Activated CD8-positive, alpha-beta memory T cell treated with anti-CD3 and anti-CD28 coated beads for 4 hours (primary cell): ENCODE measurements around the gene BRD4.
A peak's percentile ranks its signal among the peaks of the same experiment; 100 is the strongest.

ENCODE experiments used
- DNase-seq, 2 donors: peaks; one replicate each; pipeline ENCODE4 v3.0.0-alpha.2; 2020; ENCODE audit warnings: low read depth in 2 of 2

The BRD4 gene

DNA sequence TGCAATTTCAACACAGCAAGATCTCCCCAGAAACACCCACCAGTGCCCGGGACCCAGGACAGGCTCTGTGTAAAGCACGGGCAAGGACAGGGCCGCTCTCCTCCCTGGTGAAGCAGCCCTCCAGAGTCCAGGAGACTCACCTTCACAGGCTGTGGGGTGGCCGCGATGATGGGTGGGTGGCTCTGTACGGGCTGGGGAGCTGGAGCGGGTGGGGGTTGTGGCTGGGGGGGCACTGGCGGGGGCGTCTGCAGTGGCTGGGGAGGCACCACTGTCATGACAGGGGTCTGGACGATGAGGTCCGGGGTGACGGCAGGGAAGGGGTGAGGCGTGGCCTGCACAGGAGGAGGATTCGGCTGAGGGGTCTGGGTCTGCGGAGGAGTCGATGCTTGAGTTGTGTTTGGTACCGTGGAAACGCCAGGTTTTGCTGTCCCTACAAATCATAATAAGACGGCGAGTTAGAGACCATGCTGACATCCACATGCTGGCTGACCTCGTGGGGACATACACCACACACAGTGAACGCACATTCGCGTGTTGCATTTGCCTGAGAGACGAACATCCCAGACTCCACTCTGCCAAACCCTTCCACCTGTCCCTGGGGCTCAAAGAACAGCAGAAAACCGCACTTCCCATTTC is 67.0 kb downstream of the BRD4 start:
- DNase-seq, result no peak

DNA sequence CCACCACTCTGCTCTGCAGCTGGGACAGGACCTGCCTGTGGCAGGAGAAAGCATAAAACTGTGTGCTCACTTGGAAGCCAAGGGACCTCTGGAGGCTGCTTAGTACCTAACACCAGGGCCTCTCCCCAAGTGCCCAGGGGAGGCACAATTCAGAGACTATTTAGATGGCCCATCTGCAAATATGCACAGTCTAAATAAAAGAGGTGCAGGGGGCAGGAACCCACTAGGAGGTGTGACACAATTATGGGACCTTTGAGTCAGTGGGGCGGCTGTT is 67.5 kb downstream of the BRD4 start:
- DNase-seq, result no peak

DNA sequence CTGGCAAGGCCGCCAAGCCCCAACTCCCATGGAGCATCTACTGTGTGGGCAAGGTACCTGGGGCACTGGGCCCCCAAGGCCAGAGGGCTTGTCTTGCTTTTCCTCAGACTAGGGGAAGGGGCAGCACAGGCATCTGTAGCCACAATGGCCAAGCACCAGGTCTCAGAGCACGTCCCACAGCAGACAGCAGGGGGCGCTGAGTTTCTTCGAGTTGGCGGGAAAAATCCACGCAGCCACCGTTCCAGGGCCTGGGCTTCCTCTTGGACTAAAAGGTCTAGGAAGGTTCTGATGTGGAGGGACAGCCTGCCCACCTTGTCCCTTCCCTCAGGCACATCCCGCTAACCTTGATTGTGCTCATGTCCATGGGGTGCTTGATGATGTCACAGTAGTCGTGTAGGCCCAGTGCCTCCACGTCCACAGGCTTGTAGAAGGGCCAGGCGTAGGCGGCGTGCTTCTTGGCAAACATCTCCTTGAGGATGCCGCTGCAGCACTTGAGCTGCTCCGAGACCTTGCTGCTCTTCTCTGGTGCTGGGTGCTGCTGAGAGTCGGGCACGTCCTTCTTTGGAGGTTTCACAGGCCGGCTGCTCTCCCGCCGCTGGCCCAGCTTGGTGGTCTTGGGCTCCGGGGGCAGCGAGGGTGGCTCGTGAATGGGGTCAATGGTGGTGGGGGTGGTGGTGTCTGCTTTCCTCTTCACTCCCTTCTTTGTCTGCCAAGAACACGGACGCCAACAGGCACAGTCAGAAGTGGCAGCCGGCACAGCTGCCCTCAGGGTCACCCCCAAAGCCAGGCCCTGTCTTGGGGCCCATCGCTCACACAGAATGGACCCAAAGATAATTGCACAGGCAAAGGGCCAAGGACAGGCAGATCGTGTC is 68.0 kb downstream of the BRD4 start:
- peak; percentile 36 to 38 for DNase-seq

DNA sequence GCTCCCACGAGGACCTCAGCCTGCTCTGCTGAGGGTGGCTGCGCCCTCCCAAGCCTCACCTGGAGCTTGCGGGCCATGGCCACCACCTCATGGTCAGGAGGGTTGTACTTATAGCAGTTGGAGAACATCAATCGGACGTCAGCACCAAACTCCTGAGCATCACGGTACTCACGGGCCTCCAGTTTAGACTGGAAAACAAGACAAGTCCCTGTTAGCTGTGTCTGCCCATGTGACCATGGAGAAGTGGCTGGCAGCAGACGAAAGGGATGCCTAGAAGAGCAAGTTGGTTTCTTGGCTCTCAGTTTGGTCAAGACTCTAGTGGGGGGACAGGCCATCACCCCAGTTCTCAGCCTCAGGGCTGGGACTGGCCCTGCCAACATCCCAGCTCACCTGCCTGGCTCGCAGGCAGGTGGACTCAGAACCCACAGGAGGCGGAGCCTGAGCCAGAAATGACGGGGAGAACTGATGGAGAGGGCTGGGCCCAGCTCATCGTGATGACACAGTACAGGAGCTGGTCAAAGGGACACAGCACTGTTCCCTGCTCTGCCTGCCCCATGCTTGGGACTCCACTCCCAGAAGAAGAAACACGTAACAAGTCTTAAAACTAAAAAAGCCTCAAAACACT is 68.9 kb downstream of the BRD4 start:
- no peak for DNase-seq

DNA sequence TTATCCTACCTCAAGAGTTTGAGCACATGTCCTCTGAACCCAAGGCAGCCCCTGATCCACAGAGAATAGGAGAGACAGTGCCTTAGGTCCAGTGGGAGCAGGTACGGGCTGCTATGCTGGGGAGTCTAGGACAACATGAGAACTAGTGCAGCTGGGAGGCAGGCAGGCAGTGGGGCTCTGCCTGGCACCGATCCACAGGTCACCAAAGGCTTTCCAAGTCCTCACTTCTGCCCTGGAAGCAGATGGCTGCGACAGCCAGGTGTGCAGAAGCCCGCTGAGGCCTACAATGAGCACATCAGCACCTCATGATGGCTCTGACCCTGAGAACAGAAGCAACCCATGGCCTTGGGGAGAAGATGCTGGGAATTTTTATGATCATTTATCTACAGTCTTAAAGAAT is 70.3 kb downstream of the BRD4 start:
- no peak for DNase-seq

DNA sequence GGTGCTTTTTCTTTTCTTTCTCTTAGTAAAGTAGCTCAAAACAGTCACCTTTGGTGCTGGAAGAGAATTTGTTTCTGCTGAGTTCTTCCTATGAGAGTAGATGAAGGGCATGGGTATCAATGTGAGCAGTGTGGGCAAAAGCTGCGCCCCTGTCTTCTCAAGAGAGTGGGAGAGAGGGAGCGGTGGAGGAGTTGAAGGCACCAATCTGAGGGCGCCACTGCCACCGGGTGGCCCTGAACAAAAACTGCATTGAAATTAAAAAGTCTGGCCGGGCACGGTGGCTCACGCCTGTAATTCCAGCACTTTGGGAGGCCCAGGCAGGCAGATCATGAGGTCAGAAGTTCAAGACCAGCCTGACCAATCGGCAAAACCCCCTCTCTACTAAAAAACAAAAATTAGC is 71.4 kb downstream of the BRD4 start:
- no peak for DNase-seq

DNA sequence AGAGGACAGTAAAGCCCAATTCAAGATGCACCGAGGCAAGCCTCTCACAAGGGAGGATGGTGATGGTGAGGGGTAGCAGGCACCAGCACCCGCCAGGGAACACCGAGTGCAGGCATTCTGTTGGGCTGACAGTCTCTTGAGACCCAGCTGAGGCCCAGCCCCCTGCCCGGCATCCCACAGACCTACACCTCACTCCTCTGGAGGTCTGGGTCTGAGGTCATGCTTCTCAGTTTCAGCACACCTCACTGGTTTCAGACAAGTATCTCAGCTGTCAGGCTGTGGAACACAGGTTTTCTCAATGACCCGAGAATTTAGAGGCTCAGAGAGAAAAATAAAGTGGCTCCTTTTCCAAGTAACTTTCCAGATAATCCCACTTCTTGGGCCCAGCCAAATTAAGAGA is 72.4 kb downstream of the BRD4 start:
- no peak for DNase-seq

DNA sequence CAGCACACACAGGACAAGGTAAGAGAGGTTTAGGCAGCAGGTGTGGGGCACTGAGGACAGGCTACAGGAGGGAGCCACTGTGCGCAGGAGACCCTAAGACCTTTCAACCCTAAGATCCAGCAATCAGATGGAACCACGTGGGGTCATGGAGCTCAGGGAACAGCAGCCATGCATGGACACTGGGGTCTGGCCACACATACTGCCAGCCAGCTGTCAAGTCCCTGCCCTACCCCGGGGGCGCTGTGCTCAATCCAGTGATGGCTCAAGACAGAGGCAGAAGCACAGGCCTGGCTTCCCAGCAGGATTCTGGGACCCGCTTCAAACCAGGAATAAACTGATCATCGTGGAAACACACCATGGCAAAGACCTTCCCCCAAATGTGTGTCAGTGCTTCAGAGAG is 74.6 kb downstream of the BRD4 start:
- DNase-seq, result no peak

DNA sequence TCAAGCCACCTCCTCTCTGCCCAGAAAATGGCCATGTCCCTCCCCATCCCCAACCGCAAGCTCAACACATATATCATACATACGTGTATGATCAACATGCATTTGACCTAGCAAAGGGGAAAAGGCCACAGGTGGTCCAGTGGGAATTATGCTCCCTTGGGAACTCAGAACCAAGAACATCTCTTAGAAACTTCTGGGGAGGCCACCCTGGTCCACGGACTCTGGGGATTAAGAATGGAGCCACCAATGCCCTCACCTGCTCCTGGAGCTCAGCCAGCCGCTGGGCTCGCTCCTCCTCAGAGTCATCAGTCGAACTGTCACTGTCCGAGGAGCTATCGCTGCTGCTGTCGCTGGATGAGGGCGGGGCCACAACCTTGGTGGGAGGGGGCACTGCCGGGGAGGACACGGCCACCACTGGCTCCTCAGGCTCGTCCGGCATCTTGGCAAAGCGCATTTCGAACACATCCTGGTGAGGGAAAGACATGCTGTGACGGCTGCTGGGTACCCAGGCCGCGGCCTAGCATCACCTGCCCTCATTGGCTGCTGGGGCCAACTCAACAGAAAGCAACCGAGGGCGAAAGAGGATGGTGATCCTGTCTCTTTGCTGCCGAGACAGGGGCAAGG is 75.5 kb downstream of the BRD4 start:
- no peak for DNase-seq

DNA sequence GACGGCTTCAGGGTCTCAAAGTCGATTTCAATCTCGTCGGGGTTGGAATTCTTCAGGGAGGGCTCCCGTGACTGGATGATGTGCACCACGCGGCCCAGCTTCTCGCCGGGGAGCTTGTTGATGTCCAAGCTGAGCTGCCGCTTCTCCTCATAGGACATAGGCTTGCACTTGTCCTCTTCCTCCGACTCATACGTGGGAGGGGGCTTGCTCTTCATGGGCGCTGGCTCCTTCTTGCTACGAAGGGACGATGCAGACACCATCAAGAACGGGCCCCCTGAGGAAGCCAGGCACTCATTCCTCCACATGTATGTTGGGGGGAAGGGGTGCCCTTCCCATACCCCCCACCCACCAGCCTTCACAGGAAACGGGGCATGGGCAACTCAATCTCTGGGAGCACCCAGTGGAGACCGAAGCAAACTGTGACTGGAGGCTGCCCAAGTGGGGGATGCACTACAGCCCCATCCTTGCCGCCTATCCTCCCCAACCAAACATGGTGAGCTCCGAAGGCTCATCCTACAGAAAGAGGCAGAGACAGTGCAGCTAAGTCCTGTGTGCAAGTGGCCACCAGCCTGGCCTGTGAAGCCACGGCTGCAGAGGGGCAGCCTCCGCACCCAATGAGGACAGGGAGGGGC is 76.9 kb downstream of the BRD4 start:
- DNase-seq, result no peak

DNA sequence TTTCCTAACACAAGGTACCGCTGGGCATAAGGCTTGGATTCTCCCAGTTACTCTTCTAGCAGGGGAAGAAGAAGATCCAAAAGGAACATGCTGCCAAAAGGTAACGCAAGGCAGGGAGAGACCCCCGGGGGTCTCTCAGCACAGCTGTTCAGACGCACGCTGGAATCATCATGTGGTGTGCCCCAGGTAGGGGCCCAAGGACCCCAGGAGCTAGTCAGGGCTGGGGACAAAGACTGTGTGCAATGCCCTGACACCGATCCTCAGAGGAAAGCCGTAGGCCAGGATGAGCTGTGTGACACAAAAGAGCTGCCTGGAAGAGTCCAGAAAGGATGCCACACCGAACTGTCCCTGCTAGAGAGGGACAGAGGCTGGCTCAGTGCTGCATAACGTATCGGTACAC is 77.8 kb downstream of the BRD4 start:
- DNase-seq, result no peak

DNA sequence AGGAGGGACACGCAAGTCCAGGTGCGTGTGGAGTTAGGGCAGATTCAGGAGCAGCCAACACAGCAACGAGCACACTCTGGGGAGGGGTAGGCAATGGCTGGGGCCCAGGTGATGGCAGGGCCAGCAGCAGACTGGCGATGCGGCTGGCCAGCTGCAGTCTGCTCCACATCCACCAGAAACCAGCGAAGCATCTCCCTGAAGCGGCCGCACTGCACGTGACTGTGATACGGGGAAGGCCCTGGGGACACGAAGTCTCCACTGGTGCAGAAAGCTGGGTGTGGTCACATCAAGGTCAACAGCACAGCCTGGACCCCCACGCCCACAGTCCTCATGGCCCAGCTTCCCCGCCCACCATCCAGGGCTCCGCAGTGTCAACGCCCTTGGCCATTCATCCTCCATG is 78.8 kb downstream of the BRD4 start:
- DNase-seq, result no peak

DNA sequence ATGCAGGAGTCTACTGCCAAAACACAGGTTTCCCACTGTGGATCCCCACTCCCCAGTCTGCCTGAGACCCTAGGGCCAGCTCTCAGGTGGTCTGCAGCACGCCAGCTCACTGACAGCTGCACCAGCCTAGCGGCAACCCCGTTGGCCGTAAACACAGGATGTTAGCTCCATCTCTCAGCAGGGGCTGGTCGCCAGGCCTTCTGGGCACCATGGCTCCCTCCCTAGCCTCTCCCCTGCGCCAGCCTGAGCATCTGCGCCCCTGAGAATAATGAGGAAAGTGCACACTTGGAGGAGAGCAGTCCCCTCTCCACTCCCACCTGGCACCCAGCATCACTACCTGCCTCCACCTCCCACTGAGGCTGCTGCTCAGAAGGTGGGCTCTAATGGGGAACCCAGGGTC is 79.3 kb downstream of the BRD4 start:
- DNase-seq, result no peak

DNA sequence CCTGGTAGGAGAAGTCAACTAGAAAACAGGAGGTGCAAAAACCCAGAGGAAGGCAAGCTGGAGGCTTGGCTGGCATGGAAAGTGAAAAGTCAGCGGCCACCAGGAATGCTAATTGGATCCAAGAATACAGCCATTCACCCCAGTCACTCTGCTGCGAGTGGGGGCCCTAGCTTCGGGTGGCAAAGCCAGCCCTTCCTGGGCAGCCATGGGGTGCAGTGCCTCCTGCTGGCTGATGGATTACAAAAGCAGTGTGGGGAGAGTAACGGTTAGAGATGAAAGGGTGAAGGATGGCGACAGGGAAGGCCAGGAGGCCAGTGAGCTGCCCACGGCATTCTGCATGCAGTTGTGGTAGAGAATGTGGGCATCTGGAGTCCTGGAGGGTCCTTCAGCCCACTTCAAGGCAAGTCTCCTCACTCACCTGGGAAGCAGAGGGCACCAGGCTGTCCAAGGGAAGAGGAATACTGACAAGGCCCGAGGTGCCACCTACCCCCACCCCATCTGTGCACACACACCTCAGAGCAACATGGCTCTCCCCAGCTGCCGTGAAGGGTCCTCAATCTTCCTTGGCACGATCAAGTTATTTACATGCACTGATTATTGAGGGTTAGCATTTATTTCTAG is 79.8 kb downstream of the BRD4 start:
- DNase-seq, result no peak

DNA sequence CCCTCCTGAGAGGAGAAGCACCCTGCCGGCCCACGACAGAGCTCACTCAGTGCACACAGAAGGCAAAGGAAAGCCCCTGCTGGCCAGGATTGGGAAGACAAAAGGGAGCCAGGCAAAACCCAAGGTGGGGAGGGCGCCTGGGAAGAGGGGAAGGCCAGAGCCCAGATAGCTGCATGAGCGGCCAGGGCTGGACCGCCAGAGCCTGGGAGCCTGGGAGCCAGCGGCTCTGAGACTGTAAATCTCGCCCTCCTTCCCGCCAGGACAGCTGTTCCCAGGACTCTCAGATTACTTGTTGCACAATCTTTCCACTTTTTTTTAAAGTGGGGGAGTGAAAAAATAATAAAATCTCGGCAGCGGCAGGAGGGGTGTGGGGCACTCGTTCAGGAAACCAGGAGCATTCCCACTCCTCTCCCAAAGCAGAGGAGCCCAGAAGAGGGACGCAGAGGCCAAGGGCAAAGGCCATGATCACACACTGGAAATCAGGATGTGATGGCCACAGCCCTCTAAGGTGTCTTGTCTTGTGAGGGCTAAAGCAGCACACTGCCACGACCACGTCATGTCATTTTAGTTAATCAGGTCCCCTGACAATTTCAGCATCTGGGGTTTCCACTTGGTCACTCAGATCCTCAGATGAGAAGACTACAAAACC is 80.5 kb downstream of the BRD4 start:
- no peak for DNase-seq

DNA sequence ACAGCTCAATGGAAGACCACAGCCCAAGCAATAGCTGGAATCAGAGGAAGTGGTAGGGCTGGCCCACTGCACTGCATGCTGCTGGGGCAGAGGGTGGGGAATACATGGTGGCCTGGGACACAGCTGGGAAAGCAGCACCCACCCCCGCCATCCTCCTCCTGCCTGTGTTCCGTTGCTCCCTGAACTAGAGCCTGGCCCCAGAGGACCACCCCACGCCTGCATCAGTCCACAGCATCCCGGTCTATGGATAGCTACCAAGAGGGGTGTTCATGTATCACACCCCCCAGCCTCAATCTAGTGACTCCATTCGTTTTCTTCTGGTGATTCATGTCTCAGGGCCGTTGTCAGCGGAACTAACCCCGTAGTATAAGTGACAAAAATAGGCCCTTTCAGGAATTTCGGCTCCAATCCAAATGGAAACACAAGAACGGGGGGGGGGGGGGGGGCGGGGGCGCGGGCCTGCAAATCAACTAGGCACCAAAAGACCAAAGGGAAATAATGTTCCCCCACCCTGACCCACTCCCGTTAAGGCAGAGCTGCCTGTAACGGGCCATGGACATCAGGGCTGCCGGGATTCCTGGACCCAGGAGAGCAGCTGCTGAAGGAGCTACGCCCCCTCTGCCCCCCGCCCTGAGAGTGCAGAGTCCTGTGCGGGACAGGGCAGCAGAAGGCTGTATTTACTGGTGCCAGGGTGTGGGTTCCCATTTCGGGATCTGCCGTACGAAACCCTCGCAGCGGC is 81.2 kb downstream of the BRD4 start:
- DNase-seq, result no peak

DNA sequence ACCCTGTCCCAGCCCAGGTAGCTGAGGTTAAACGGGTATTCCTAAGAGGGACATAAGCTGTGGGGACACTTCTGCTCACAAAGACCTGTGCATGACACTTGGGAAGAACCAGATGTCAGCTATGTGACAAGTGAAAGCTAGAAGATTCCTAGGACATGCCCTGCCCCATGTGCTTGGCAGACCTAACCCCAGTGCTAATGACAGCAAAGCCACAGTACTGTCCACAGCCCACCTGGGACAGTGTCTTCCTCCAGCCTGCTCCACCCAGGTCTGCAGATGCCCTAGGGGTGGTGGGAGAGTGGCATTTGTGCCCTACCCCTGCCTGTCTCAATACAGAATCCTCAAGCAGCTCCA is 81.7 kb downstream of the BRD4 start:
- no peak for DNase-seq

DNA sequence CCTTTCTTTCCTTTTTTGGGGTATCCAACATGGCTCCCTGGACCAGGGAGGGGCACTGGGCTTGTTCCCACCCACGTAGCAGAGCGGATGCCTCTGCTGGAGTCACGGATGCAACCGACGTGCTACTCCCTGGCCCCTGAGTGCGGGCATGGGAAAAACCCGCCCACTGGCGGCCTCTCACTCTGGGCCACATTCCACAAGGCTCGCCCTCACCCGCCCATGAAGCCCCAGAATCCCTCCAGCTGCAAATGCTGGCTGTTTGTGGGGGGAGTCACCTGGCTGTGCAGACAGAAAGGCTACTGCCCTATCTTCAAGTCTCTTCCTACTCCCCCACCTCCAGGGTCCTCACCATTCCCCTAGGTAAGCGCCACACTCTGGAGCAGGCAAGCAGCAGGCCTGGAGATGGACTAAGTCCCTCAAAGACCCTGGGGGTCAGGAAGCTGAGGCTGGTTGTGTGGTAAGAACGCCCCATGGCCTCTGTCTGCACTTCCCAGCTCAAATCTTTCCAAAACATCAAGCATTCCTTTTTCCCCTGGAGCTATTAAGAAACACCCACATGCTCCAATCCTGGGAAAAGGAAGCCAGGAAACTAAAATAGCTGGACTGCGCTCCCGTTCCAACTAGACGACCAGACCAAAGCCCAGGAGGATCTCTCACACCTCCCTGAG is 82.2 kb downstream of the BRD4 start:
- DNase-seq, result no peak

DNA sequence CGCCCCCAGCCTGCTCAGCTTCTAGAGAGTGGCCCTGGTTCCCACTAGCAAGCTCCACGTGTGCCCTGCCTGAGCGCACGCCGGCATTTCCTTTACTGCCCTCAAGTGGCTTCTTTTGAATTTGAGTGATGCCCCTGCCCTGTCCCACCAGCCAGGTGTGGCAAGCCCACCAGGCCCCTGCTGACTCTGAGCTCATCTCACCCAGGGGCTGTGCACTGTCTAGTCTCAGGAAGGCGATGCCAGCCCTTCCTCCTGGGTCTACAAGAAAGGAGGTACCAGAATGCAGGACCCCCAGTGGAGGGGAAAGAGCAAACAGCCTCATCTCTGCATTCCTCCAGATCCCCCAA is 82.8 kb downstream of the BRD4 start:
- no peak for DNase-seq
